ENCODE measurements around the gene STAT5B. TPM values are rescaled to one million over a fixed set of nuclear protein-coding genes. Genes with fewer than 3 reads are reported as not detected.
A peak's percentile ranks its signal among the peaks of the same experiment; 100 is the strongest.

The STAT5B gene
- total and polyA plus RNA-seq, 10 donors, result 26.4 to 171 (median 101) TPM

DNA sequence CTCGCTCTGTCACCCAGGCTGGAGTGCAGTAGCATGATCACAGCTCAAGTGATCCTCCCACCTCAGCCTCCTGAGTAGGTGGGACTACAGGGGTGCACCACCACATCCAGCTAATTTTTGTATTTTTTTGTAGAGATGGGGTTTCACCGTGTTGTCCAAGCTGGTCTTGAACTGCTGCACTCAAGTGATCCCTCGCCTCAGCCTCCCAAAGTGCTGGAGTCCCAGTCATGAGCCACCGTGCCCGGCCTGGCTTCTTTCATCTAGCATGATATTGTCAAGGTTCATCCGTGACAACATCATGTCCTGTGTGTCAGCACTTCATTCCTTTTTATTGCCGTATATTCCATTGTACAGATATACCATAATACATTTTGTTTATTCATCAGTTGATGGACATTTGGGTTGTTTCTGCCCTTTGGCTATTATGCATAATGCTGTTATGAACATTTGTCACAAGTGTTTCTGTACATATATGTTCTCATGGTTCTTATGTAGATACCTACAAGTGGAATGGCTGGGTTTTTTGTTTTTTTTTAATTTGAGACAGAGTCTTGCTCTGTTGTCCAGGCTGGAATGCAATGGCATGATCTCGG is 78.5 kb downstream of the STAT5B start:
- no peak for DNase-seq
- no peaks in the 10 kb centered on the region for H3K27me3 ChIP-seq (replicated peaks in 1 of 7)
- H3K4me3 ChIP-seq, result no peak overlapping the region
- peaks cover 24 to 56% (median 38%) of the 10 kb centered on the region in 6 donors for H3K4me1 ChIP-seq
- TF ChIP-seq, protein P1, sequence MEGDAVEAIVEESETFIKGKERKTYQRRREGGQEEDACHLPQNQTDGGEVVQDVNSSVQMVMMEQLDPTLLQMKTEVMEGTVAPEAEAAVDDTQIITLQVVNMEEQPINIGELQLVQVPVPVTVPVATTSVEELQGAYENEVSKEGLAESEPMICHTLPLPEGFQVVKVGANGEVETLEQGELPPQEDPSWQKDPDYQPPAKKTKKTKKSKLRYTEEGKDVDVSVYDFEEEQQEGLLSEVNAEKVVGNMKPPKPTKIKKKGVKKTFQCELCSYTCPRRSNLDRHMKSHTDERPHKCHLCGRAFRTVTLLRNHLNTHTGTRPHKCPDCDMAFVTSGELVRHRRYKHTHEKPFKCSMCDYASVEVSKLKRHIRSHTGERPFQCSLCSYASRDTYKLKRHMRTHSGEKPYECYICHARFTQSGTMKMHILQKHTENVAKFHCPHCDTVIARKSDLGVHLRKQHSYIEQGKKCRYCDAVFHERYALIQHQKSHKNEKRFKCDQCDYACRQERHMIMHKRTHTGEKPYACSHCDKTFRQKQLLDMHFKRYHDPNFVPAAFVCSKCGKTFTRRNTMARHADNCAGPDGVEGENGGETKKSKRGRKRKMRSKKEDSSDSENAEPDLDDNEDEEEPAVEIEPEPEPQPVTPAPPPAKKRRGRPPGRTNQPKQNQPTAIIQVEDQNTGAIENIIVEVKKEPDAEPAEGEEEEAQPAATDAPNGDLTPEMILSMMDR (IDR thresholded peaks at IDR 0.05 in 8 of 11, conservative IDR thresholded peaks at IDR 0.05 in 3 of 11), result no peak
- no peak for TF ChIP-seq POLR2A (IDR thresholded peaks at IDR 0.05)
- intact Hi-C loops (cut with DNase I; ENCODE audit: low total_unique reads), result no loop called here
- 92 to 98% (median 96%) methylated on average over 8 of the region's 8 CpGs for WGBS, 5 donors
- peak overlapping the region in 1 of 8 donors; percentile 82 for H3K27ac ChIP-seq
- peaks cover 0 to 37% (median 24%) of the 10 kb centered on the region in 6 donors for H3K36me3 ChIP-seq
- H3K9me3 ChIP-seq, result no peaks in the 10 kb centered on the region

DNA sequence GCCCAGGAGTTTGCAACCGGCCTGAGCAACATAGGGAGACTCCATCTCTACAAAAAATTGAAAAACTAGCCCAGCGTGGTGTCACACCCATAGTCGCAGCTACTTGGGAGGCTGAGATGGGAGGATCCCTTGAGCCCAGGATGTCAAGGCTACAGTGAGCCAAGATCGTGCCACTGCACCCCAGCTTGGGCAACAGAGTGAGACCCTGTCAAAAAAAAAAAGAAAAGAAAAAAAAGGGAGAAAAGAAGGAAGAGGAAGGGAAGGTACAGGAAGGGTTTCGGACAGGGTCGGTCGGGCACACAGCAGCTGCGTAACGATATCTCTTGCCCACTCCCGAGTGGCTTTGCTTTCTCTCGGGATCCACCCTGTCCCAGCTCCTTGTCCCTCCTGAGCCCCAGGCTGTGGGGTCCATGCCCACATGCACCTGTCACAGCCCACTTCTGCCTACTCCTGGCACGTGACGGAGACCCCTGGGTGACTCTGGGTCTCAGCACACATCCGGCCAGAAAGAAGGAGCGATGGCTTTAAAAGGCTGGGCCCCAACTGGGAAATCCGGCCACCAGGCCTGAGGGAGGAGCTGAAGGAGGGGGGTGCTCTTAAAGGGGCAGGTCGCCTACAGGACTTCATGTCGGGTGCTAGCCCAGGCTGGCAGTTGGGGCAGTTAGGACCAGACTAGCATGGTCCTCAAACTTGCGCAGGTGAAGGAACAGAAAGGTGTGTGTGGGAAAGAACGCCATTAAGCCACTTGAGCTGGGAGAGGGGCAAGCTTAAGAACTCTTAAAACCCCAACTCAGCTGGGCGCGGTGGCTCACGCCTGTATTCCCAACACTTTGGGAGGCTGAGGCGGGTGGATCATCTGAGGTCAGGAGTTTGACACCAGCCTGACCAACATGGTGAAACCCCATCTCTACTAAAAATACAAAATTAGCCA is 82.0 kb downstream of the STAT5B start, which contains the start of gene GHDC:
GHDC (minus strand) TSS at position 526 of the 931 bp plus-strand sequence. CDS start 913 bp downstream, outside the sequence.
- Histone ChIP-seq H3K36me3 (peaks cover 0 to 37% (median 8%) of the 10 kb centered on the region in 6 donors), H3K9me3 (no peaks in the 10 kb centered on the region), H3K4me1 (peaks cover 26 to 64% (median 44%) of the 10 kb centered on the region in 6 donors), H3K27me3 (replicated peaks in 1 of 7) (no peaks in the 10 kb centered on the region), H3K27ac (peak within 1 kb of the TSS; percentile 84 to 94 (median 89)), H3K4me3 (peak within 1 kb of the TSS; percentile 60 to 84 (median 71))
- TF ChIP-seq, protein P1 (IDR thresholded peaks at IDR 0.05 in 8 of 11, conservative IDR thresholded peaks at IDR 0.05 in 3 of 11), result no peak
- TF ChIP-seq POLR2AphosphoS5 (IDR thresholded peaks at IDR 0.05) (peak; percentile 87), POLR2A (IDR thresholded peaks at IDR 0.05) (peak in 1 of 3 donors; percentile 50)
- DNase-seq, result peak; percentile 95
- WGBS, 5 donors, result 15 to 20% (median 18%) methylated on average over 24 of the region's 24 CpGs
- intact Hi-C loops (cut with DNase I; ENCODE audit: low total_unique reads), result no loop called here

DNA sequence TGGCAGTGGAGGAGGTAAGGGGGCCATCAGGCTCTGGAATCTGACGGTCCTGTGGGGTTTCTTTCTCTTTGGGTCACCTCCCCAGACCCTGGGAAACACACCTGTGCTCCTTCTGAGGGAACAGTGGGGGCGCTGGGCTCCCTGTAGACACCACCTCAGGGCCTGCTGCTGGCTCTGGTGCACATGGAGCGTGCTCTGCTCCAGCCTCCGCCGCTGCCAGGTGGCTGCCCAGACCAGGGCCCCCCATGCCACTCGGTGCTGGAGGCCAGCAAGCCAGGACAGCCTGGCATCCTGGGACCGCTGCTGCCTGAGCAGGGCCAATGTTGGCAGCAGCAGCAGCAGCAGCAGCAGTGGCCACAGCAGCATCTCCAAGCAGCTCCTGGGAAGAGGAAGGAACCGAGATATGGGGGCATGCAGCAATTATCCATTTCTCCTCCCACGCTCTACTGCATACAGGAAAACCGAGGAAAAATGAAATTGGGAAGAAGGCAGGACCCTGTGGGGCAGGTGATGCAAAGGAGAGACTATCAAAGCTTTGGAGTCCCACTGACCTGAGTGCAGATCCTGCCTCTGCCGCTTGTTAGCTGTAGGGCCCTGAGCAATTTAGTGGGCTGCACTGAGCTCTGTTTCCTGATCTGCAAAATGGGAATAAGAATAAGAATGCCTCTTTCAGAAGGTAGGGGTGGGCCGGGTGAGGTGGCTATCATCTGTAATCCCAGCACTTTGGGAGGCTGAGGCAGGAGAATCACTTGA is 82.8 kb downstream of the STAT5B start:
- TF ChIP-seq POLR2A (IDR thresholded peaks at IDR 0.05), result no peak
- TF ChIP-seq POLR2AphosphoS5 (IDR thresholded peaks at IDR 0.05), result peak in 1 of 3 donors; percentile 29
- TF ChIP-seq, protein P1 (IDR thresholded peaks at IDR 0.05 in 8 of 11, conservative IDR thresholded peaks at IDR 0.05 in 3 of 11), result no peak
- H3K4me1 ChIP-seq, result peaks cover 23 to 64% (median 44%) of the 10 kb centered on the region in 6 donors
- H3K27ac ChIP-seq, result peak overlapping the region in 7 of 8 donors; percentile 84 to 94 (median 88)
- intact Hi-C loops (cut with DNase I; ENCODE audit: low total_unique reads), result no loop called here
- peak overlapping the region; percentile 60 to 84 (median 71) for H3K4me3 ChIP-seq
- no peaks in the 10 kb centered on the region for H3K27me3 ChIP-seq (replicated peaks in 1 of 7)
- 45 to 73% (median 64%) methylated on average over 7 to 12 of the region's 12 CpGs for WGBS, 5 donors
- H3K9me3 ChIP-seq, result no peaks in the 10 kb centered on the region
- peaks cover 0 to 36% (median 8%) of the 10 kb centered on the region in 6 donors for H3K36me3 ChIP-seq
- DNase-seq, result peak; percentile 79
